Measurements from ENCODE around the gene EP300.
"Not testable (repeated sequence)": the region's sequence is repeated elsewhere in the genome, so short reads cannot be mapped to it uniquely, and the experiment has no call there.

The EP300 gene

GRCh38 chr22:41064326-41064725 lies 28.1 kb upstream of the EP300 start:
- not testable (repeated sequence) for DNase-seq (ENCODE audit: low read depth); H3K36me3 ChIP-seq (ENCODE audit: control insufficient read depth, insufficient read depth, low read length, severe bottlenecking); H3K4me3 ChIP-seq (ENCODE audit: low read length); H3K9me3 ChIP-seq (ENCODE audit: control insufficient read depth, low read length); H3K4me1 ChIP-seq (ENCODE audit: control insufficient read depth, insufficient read depth, low read length); H3K9ac ChIP-seq (ENCODE audit: low read length); H3K27me3 ChIP-seq (replicated peaks; ENCODE audit: control insufficient read depth, insufficient read depth, low read length)

- H3K9me3 ChIP-seq (ENCODE audit: control insufficient read depth, low read length); H3K4me3 ChIP-seq (ENCODE audit: low read length); H3K9ac ChIP-seq (ENCODE audit: low read length); H3K36me3 ChIP-seq (ENCODE audit: control insufficient read depth, insufficient read depth, low read length, severe bottlenecking); H3K4me1 ChIP-seq (ENCODE audit: control insufficient read depth, insufficient read depth, low read length); H3K27me3 ChIP-seq (replicated peaks; ENCODE audit: control insufficient read depth, insufficient read depth, low read length); DNase-seq (ENCODE audit: low read depth): not testable (repeated sequence)
These were observed 26.1 kb upstream of the EP300 start for GRCh38 chr22:41066341-41066740.

- H3K4me3 ChIP-seq (ENCODE audit: low read length); DNase-seq (ENCODE audit: low read depth); H3K4me1 ChIP-seq (ENCODE audit: control insufficient read depth, insufficient read depth, low read length); H3K36me3 ChIP-seq (ENCODE audit: control insufficient read depth, insufficient read depth, low read length, severe bottlenecking); H3K9ac ChIP-seq (ENCODE audit: low read length); H3K27me3 ChIP-seq (replicated peaks; ENCODE audit: control insufficient read depth, insufficient read depth, low read length); H3K9me3 ChIP-seq (ENCODE audit: control insufficient read depth, low read length): not testable (repeated sequence)
These were observed 24.4 kb upstream of the EP300 start for GRCh38 chr22:41067968-41068367.

- H3K4me1 ChIP-seq (ENCODE audit: control insufficient read depth, insufficient read depth, low read length): peaks cover 2% of the 10 kb centered on the region
- no peaks in the 10 kb centered on the region for H3K36me3 ChIP-seq (ENCODE audit: control insufficient read depth, insufficient read depth, low read length, severe bottlenecking)
- no peak overlapping the region for H3K4me3 ChIP-seq (ENCODE audit: low read length)
- no peak overlapping the region for H3K9ac ChIP-seq (ENCODE audit: low read length)
- no peaks in the 10 kb centered on the region for H3K9me3 ChIP-seq (ENCODE audit: control insufficient read depth, low read length)
- DNase-seq (ENCODE audit: low read depth): no peak
- peaks cover 3% of the 10 kb centered on the region for H3K27me3 ChIP-seq (replicated peaks; ENCODE audit: control insufficient read depth, insufficient read depth, low read length)
These were observed 21.6 kb upstream of the EP300 start for GRCh38 chr22:41070665-41071331.

- no peak for DNase-seq (ENCODE audit: low read depth)
- Histone ChIP-seq H3K36me3 (ENCODE audit: control insufficient read depth, insufficient read depth, low read length, severe bottlenecking) (no peaks in the 10 kb centered on the region), H3K4me3 (ENCODE audit: low read length) (no peak overlapping the region), H3K4me1 (ENCODE audit: control insufficient read depth, insufficient read depth, low read length) (peaks cover 2% of the 10 kb centered on the region), H3K9ac (ENCODE audit: low read length) (no peak overlapping the region), H3K27me3 (replicated peaks; ENCODE audit: control insufficient read depth, insufficient read depth, low read length) (peaks cover 7% of the 10 kb centered on the region), H3K9me3 (ENCODE audit: control insufficient read depth, low read length) (no peaks in the 10 kb centered on the region)
These were observed 18.3 kb upstream of the EP300 start for GRCh38 chr22:41074061-41074460.

- H3K9ac ChIP-seq (ENCODE audit: low read length): no peak overlapping the region
- H3K4me3 ChIP-seq (ENCODE audit: low read length): no peak overlapping the region
- no peaks in the 10 kb centered on the region for H3K9me3 ChIP-seq (ENCODE audit: control insufficient read depth, low read length)
- DNase-seq (ENCODE audit: low read depth): no peak
- no peaks in the 10 kb centered on the region for H3K36me3 ChIP-seq (ENCODE audit: control insufficient read depth, insufficient read depth, low read length, severe bottlenecking)
- H3K4me1 ChIP-seq (ENCODE audit: control insufficient read depth, insufficient read depth, low read length): peaks cover 2% of the 10 kb centered on the region
- peaks cover 7% of the 10 kb centered on the region for H3K27me3 ChIP-seq (replicated peaks; ENCODE audit: control insufficient read depth, insufficient read depth, low read length)
These were observed 17.9 kb upstream of the EP300 start for GRCh38 chr22:41074466-41074865.

GRCh38 chr22:41074941-41075710 lies 17.3 kb upstream of the EP300 start:
- no peaks in the 10 kb centered on the region for H3K9me3 ChIP-seq (ENCODE audit: control insufficient read depth, low read length)
- peaks cover 7% of the 10 kb centered on the region for H3K27me3 ChIP-seq (replicated peaks; ENCODE audit: control insufficient read depth, insufficient read depth, low read length)
- H3K9ac ChIP-seq (ENCODE audit: low read length): no peak overlapping the region
- H3K4me3 ChIP-seq (ENCODE audit: low read length): no peak overlapping the region
- DNase-seq (ENCODE audit: low read depth): no peak
- no peaks in the 10 kb centered on the region for H3K36me3 ChIP-seq (ENCODE audit: control insufficient read depth, insufficient read depth, low read length, severe bottlenecking)
- H3K4me1 ChIP-seq (ENCODE audit: control insufficient read depth, insufficient read depth, low read length): peaks cover 2% of the 10 kb centered on the region

- no peak overlapping the region for H3K9ac ChIP-seq (ENCODE audit: low read length)
- no peaks in the 10 kb centered on the region for H3K36me3 ChIP-seq (ENCODE audit: control insufficient read depth, insufficient read depth, low read length, severe bottlenecking)
- H3K4me1 ChIP-seq (ENCODE audit: control insufficient read depth, insufficient read depth, low read length): no peaks in the 10 kb centered on the region
- H3K4me3 ChIP-seq (ENCODE audit: low read length): no peak overlapping the region
- H3K9me3 ChIP-seq (ENCODE audit: control insufficient read depth, low read length): no peaks in the 10 kb centered on the region
- H3K27me3 ChIP-seq (replicated peaks; ENCODE audit: control insufficient read depth, insufficient read depth, low read length): peaks cover 11% of the 10 kb centered on the region
- no peak for DNase-seq (ENCODE audit: low read depth)
These were observed 16.4 kb upstream of the EP300 start for GRCh38 chr22:41075946-41076345.

GRCh38 chr22:41076857-41077256 lies 15.5 kb upstream of the EP300 start:
- H3K36me3 ChIP-seq (ENCODE audit: control insufficient read depth, insufficient read depth, low read length, severe bottlenecking): no peaks in the 10 kb centered on the region

GRCh38 chr22:41078931-41079330 lies 13.5 kb upstream of the EP300 start:
- H3K9ac ChIP-seq (ENCODE audit: low read length): no peak overlapping the region
- H3K36me3 ChIP-seq (ENCODE audit: control insufficient read depth, insufficient read depth, low read length, severe bottlenecking): no peaks in the 10 kb centered on the region
- no peaks in the 10 kb centered on the region for H3K4me1 ChIP-seq (ENCODE audit: control insufficient read depth, insufficient read depth, low read length)
- peaks cover 17% of the 10 kb centered on the region for H3K27me3 ChIP-seq (replicated peaks; ENCODE audit: control insufficient read depth, insufficient read depth, low read length)
- no peak for DNase-seq (ENCODE audit: low read depth)
- no peaks in the 10 kb centered on the region for H3K9me3 ChIP-seq (ENCODE audit: control insufficient read depth, low read length)
- no peak overlapping the region for H3K4me3 ChIP-seq (ENCODE audit: low read length)

More at GRCh38 chr22:41076857-41077256, 15.5 kb upstream of the EP300 start:
- H3K27me3 ChIP-seq (replicated peaks; ENCODE audit: control insufficient read depth, insufficient read depth, low read length): peaks cover 17% of the 10 kb centered on the region
- H3K9ac ChIP-seq (ENCODE audit: low read length): no peak overlapping the region
- no peak for DNase-seq (ENCODE audit: low read depth)
- no peaks in the 10 kb centered on the region for H3K4me1 ChIP-seq (ENCODE audit: control insufficient read depth, insufficient read depth, low read length)
- no peaks in the 10 kb centered on the region for H3K9me3 ChIP-seq (ENCODE audit: control insufficient read depth, low read length)
- H3K4me3 ChIP-seq (ENCODE audit: low read length): no peak overlapping the region

GRCh38 chr22:41085842-41086241 lies 6.5 kb upstream of the EP300 start:
- Histone ChIP-seq H3K9ac (ENCODE audit: low read length) (no peak overlapping the region), H3K9me3 (ENCODE audit: control insufficient read depth, low read length) (no peaks in the 10 kb centered on the region), H3K4me1 (ENCODE audit: control insufficient read depth, insufficient read depth, low read length) (peaks cover 5% of the 10 kb centered on the region), H3K4me3 (ENCODE audit: low read length) (no peak overlapping the region), H3K27me3 (replicated peaks; ENCODE audit: control insufficient read depth, insufficient read depth, low read length) (peaks cover 7% of the 10 kb centered on the region), H3K36me3 (ENCODE audit: control insufficient read depth, insufficient read depth, low read length, severe bottlenecking) (no peaks in the 10 kb centered on the region)
- DNase-seq (ENCODE audit: low read depth): no peak
